MV-4-11 (cell line): ENCODE measurements around the gene VSTM4.

Source experiments
- DNase-seq: peaks from one replicate; lab custom pipeline; 2025; lab: John Stamatoyannopoulos, UW

VSTM4 gene

DNA sequence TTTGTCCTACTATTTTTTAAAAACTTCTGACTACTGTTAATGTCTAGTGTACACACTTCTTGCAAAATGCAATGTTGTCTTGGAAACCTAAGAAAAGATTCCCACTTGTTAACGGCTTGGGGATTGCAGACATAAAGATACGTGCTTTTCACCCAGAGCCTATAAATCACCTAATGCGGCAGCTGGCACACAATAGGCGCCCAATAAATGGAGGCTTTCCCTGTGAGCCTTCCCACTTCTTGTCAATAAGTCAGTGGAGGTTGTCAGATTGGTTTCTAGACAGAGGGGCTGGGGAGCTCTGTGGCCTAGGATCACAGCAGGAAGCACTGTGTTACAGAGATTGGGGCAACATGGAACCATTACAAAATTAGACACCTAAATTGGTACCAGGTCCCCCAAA lies 74.7 kb downstream of the VSTM4 start:
- no peak for DNase-seq

DNA sequence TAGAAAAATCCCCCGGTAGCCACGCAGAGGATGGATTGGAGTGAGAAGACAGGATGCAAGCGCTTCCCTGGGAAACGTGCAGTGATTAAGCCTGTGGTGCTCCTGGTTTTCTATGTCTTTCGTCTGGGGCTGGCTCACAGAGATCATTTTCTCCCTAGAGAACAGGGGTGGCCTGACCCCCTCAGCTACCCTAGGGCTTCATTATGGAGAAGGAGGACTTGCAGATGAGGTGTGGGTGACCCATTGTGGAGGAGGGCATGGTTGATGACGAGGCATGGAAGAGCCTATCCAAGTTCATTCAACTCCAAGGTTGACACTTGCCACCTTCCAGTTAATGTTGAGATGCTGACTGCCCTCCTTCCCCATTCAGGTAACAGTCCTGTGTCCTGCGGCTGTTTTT lies 75.9 kb downstream of the VSTM4 start:
- DNase-seq, result no peak

DNA sequence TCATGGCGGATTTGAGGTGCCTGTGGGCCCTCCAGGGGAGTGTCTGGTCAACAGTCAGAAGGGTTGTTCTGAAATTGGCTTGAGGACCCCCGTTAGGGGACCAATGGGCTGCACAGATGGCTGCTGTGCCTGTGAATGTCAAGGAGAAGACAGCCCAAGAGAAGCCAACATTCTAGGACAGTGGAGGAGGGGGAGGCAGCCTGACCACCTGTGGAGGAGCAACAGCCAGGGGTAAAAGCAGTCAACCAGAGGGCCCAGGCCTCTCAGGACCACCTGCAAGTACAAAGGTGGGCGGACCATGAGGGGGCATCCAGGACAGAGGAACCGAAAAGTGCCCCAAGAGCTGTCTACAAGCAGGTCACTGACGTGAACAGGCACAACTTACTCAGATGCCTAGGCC lies 76.6 kb downstream of the VSTM4 start:
- no peak for DNase-seq

DNA sequence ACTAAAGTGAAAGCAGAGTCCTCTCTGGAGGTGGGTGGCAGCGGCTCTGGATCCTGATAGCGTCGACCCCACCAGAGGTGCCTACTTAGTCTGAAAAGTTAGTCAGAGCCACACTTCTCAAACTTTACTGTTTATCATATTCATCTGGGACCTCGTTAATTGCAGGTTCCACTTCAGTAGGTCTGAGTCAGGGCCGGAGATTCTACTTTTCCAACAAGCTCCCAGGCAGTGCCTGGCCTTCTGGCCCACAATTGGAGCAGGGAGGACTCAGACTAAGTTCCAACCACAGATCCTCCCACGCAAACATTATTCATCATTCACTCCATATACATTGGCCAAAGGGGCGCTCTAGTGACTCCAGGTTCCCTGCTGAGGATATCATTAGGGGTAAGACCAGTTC lies 78.1 kb downstream of the VSTM4 start:
- DNase-seq, result no peak

DNA sequence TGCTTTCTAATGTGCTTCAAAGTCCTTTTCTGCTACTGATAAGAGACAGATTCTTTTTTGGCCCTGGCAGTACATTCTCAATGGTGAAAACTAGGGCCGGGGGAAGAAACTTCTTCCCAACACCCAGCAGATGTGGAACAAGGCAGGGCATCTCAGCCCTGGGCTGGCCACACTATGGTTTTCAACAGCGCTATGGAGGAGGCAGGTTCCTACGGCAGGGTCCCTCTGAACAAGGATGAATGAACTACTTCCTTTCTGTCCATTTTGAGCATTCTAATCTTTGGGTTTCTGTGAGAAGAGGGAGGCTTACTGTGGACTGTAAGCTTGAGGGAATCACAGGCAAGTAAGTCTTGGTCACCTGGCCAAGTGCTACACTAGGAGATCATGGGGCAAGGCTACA lies 78.7 kb downstream of the VSTM4 start:
- no peak for DNase-seq

DNA sequence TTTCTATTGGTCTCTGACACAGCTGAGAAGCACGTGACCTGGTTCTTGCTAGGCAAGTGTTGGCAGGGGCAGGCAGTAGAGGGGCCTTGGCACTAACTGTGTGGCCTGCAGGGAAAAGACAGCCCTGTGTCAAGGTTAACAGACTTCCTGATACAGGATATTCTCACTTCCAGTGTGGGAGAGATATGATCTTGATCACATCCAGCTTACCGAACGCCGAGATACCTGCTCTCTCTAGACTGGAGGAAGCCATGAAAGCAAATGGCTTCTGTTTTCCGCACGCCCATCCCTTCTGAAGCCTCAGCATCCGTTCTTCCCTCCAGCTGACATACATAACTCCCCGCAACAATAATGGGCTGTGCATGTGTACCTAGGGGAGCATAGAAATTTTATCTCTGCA lies 79.4 kb downstream of the VSTM4 start:
- DNase-seq, result no peak

DNA sequence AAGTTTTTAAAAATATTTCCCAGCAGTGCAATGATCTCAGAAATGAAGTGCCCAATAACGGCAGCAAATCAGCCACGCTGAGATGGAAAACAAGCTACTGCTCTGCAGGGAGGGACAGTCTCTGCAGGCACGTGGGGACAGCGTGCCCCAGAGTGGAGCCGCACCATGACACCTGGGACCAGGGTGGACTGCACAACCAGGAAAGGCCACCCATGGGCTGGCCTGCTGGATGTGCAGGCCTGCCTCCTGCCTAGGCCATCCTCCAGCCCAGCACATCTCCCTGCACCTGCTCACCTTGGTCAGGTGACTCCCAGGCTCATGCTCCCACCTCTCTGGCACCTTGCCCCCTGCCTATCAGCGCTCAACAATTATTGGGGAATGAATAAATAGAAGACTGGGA lies 80.4 kb downstream of the VSTM4 start:
- no peak for DNase-seq

DNA sequence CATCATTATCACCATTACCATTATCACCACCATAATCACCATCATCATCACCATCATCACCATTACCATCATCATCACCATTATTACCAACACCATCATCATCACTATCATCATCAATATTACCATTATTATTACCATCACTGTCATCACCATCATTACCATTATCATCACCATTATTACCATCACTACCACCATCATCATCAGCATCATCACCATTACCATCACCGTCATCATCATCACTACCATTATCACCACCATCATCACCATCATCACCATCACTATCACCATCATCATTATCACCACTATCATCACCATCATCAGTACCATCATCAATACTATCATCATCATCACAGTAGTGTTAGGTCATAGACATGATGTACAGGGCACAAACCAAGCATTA lies 81.4 kb downstream of the VSTM4 start:
- no peak for DNase-seq

DNA sequence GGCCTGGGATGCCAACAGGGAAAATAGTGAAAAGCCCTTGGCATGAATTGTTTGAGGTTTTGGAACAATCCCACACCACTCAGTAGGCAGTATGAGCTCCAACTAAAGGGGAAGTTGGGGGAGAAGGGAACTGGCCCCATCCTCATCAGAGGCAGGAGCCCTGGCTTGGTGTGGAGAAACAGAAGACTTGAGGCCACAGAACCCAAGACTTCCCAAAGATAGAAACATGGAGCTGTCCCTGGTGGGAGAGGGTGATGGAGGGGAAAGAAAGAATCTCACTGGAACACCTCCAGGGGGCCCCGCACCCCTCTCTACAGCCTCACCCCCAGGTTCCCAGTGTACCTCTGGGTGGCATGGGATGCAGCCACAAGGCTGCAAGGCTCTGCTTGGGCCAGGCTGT lies 85.7 kb downstream of the VSTM4 start:
- no peak for DNase-seq

DNA sequence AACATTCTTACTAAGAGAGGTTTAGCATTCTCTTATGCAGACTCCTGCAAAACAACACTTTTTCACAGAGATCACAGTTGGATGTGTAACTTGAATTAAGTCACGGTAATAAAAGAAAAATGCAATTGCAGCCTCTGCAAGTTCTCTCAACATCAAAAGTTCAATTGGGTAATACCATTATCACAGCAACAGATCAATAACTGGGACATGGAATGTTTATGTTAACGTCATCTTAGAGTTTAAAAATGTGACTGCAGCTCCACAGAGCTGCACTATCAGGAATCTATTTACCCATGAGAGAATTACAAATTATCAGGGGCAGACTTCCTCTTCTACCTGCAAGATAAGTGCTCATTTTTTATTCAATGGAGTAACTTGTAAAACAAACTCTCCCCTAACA lies 86.7 kb downstream of the VSTM4 start:
- DNase-seq, result no peak

DNA sequence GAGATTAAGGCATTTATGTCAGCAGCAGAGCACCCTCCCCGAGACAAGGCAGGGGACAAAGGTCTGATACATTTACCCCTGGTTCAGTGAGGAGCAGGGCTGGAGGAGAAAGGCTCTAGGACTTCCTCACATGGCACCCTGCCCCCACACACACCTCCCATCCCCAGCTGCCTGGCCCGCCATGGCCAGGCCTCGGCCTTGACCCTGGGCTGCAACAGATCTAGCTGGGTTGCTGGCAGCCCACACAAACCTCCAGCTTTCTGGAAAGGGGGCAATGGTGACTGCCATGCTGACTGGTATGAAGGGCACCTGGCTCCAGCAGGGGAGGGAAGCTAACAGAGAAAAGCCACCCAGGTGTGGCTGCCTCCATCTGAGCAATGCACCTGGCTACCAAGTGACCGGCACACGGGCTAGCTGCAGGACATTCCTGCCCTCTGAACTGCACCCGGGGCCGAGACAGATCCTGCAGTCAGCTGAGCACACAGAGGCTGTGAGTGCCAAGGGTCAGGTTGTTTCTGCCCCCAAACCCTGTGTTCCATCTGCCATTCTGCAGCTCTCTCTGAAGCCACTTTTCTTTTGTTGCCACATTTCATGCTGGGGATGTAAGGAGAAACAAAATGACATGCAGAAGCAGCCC lies 89.9 kb downstream of the VSTM4 start:
- no peak for DNase-seq

DNA sequence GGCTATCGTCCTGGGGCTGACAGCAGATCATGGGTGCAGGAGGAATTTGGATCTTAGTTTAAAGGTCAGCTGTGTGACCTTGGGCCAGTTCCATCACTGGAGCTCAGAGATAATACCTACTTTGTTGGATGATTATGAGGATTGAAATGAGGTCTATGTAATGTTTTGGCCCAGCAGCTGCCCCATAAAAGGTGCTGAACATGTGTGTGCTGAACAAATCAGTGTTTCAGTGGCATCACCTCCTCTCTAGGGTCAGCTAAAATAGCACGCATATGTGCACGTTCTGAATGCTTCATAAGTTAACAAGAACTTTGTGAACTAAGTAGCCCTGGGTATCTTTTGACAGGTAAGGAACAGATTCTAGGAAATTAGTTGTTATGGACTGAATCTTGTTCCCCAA lies 90.8 kb downstream of the VSTM4 start:
- no peak for DNase-seq

DNA sequence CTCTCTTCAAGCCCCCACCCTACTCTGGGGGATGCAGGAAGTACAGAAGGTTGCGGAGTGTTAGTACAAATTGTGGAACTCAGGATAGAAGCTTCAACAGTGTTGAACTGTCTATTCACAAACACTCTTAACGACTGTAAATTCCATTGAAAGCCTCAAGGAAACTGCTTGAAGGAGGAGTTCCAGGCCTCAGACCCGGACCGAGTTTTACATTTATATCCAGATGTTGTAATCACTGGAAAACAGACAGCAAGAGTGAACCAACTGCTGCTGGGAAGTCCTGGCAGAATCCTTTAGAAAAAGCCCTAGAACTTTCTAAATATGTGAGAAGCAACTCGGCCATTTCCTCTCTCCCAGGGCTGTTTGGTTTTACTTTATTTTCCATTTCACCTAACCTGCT lies 91.6 kb downstream of the VSTM4 start:
- no peak for DNase-seq

DNA sequence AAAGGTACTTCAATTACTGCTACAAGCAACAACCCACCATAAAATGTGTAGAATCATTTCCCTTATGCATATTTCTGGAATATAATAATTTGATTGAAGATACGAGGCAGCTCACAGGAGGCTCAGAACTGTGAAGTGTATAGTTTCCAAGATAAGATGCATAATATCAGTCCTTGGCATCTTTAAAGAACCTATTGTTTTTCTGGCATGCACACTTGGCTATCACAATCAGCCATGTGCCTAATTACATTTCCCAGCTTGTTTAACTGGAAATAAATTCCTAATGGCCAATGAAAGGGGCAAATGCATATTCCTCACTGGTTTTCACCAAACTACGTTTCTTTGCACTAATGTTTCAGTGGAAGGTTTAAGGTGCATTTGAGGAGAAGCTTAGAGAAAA lies 92.3 kb downstream of the VSTM4 start:
- DNase-seq, result no peak

DNA sequence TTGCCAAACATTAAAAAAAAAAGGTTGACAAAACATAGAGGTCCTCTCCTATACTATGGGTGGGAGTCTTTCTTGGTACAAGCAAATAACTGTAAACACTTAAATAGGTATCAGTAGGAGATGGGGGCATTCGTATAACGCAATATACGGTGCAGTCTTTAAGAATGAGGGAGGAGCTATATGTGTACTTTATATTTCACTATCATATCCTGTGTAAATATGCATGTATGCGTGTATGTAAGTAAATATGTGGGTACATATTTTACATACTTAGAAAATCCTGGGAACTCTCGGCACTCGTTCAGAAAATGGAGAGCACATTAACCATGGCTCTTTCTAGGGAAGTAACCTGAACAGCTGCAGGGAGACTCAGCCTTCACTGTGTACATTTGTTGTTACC lies 93.6 kb downstream of the VSTM4 start:
- DNase-seq, result no peak

DNA sequence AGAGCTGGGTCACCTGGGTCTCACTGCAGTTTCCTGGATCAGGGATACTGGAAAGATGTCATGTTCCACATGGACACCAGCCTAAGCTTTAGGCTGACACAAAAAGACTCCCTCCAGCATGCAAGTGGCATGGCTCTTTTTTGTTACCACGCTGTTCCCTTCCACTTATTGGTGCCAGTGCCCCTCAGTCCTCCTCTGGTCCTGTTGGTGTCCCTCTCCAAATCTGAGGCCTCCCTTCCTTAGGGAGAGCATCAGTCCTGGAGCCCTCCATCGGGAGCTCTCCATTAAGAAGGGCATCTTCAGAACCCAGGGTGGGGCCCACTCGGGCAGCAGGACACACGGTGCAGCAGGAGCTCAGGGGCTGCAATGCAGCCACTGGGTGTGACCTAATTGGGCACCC lies 99.6 kb downstream of the VSTM4 start:
- DNase-seq, result no peak

DNA sequence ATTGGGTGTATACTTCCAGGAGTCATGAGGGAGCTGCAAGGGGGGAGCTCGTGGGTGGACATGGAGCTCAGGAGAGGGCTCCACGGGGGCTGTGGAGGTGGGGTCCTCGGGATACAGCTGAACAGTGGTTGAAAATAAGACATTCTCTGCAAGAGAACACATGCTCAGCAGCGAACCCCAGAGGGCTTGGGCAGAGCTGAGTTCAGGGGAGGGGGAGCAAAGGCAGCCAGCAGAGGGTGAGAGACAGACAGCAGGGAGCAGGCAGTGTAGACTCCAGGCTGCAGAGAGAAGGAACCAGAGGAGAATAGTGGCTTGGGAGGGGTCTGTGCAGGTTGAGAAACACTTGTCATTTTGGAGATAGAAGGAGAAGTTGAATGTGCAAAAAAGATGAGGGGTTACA lies 102.7 kb downstream of the VSTM4 start:
- DNase-seq, result no peak

DNA sequence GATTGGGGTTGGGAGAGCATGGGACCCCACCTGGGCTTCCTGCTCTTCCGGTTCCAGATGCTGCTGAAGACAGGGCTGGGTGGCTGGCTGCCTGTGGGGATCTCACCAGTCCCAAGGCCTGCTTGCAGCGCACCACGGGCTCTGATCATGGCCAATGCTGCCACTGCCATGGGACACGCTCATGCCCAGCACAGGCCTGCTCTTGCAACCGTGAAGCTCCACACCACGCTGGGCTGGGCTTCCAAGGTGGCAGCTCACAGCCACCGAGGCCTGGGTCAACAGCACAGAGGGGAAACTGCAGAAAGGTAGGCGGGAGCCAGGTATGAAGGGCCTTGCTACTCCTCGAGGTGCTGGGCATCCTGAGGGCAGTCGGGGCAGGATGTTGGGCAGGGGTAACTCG lies 103.6 kb downstream of the VSTM4 start:
- DNase-seq, result no peak

DNA sequence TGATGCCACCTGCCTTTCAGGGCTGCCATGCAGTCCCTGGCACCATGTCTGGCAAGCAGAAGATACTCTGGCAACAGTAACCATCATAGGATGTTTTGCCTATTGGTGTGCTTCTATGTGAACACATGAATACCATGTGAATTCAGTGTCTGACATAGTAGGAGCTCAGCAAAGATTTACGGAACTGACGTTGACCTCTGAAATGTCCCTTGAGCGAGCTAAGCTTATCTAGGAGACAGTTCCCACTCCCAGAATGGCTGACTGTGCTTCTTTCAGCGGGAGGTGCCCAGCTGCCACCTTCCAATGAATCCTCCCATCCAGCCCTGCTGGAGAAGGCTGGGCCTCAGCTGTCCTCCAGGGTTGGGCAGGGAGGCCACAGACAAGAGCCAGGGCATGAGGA lies 104.5 kb downstream of the VSTM4 start:
- DNase-seq, result no peak

DNA sequence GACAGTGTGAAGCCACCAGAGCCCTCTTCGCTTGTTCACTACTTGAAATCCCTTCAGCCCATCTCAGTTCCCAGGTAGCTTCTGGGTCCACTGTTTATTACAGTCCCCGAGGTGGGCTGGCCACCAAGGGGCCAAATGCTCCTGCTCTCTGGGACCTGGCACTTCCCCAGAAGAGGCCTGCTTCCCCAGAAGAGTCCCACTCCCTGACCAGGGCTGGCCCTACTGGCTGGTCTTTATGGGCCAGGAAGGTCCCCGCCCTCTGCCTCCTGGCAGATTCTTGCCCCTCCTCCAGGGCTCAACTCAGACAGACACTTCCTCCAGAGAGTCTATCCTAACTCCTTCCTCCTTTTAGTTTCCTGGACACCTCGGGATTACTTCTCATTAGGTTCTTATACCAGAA lies 105.0 kb downstream of the VSTM4 start:
- peak; percentile 29 for DNase-seq

DNA sequence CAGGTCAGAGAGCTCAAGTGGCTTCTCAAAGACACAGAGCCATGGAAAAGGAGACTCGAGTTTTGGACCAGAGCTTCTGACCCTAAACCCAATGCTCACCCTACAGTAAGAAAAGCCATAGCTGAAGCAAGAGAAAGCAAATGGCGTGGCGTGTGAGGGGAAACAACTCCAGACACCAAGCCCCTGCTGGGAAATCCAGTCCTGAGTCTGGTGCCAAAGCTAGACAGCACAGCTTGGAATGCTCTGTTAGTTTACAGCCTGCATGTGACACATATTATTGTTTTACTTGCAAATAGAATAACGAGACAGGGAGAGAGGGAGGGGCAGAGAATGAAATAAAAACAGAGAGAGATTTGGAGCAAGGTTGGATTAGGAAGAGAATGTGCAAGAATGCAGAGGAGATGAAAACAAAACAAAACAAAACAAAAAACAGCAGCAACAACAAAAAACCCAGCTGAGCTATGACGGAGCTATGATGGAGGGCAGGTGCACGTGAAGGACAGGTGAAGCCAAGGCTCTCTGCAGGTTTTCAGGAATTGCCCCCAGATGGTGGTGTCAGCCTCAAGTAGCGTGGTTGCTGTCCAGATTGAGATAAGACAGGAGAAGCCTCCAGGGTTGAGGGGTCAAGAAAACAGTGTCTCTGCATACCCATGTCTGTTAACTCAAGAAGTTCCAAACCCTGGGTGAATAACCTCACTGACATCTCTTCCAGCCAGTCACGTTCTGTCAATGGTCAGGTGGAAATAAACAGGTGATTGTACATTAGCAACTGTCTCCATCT lies 105.9 kb downstream of the VSTM4 start:
- no peak for DNase-seq

DNA sequence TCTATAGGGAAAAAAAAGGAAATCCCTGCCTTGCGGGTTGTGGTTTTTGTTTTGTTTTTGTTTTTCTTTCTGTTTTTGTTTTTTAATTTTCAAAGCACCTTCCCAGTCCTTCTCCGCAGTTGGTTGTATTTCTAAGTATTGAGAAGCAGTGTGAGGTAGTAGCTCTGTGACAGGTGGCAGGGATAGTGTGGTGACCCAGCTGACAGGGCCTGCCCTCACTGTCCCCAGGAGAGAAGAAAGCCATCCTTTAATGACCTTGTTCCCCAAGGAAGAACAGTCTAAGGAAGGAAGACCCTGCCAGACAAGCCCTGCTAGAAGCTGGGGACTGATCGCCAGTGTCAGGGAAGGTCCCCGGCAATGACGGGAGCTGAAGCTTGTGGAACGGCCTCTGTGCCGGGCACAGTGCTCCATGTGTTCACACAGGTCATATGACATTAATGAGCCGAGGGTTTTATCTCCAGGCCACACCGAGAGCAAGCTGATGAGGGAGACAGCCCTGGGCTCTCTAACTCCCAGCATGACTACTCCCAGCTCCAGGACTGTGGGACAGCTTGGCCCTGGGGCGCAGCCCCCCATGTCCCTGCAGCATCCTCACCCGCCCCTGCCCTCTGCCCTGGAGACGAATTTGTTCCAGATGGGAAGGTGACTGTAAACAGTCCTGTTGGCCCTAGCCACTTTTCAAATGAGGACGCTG lies 106.7 kb downstream of the VSTM4 start:
- no peak for DNase-seq

DNA sequence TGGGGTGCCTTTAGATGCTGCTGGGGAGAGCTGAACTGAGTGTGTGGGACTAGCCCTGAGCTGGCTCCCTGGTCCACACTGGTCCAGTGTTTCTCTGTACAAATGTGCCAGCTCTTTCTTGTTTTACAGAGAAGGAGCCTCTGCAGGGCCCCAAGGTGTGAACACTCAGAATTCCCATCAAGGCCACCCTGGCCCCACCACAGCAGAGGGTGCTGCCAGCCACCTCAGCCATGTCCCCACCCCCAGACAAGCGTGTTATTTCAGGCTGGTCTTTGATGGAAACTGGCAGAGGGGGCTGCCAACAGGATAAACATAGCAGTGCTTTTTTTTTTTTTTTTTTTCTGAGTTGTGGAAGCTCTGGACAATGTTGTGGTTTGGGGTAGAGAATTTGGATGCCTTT lies 107.2 kb downstream of the VSTM4 start:
- no peak for DNase-seq

DNA sequence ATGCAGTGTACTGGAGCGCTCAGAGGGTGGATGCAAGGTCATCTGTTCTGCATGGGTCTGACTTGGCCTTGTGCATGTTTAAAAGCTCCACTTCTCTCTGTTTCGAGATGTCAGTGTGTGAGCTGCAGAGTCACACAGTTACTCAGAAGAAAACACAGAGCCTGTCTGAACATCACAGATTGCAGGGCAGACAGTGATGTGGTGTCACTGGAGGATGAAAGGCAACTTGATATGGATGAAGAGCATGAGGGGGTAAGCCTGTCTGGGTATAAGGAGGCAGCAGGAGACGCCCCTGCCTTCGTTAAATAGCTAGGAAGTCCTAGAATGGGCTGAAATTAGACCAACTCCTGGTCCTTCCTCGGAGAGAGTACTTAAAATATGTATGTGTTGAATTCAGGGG lies 108.2 kb downstream of the VSTM4 start:
- DNase-seq, result no peak
